K562 (cell line): Measurements from ENCODE around the gene PIM3. TPM values are rescaled to one million over a fixed set of nuclear protein-coding genes. Genes with fewer than 3 reads are reported as not detected.

Experiments used
- BRD4 ChIP-seq: fragments of 200-600 bp; sonication (generic); IDR thresholded peaks from 2 replicates; pipeline ENCODE4 v1.6.1; 2017; ENCODE audit warnings: inconsistent platforms
- CHD1 ChIP-seq: fragments of 200-600 bp; sonication (generic); IDR thresholded peaks from one replicate; pipeline ENCODE4 v1.6.1; 2012; ENCODE audit warnings: mild to moderate bottlenecking, moderate library complexity, low read length, inconsistent platforms
- GTF2E2 ChIP-seq: fragments of 200-800 bp; sonication (Bioruptor generic); IDR thresholded peaks from 2 replicates; pipeline ENCODE4 v1.6.1; 2016; ENCODE audit warnings: missing genetic modification characterization, missing compliant biosample characterization
- GTF2F1 ChIP-seq: IDR thresholded peaks from 2 replicates; pipeline ENCODE4 v1.6.1; 2011; ENCODE audit warnings: low read depth, low read length, improper control_type of control experiment
- IFI16 ChIP-seq: fragments of 250-450 bp; sonication (Bioruptor Pico); IDR thresholded peaks from 2 replicates; pipeline ENCODE4 v2.1.2; 2022; ENCODE audit warnings: mild to moderate bottlenecking, inconsistent platforms
- LCOR ChIP-seq: sonication (generic); formaldehyde crosslinking; IDR thresholded peaks from 2 replicates; pipeline ENCODE4 v1.8.0; 2022; ENCODE audit warnings: mild to moderate bottlenecking, missing genetic modification reagents
- MEF2D ChIP-seq: conservative IDR thresholded peaks from 2 replicates; pipeline ENCODE4 v1.6.1; 2016; ENCODE audit warnings: low read depth, missing genetic modification characterization, missing compliant biosample characterization
- MIER1 ChIP-seq: fragments of 450-650 bp; IDR thresholded peaks from 2 replicates; pipeline ENCODE4 v1.6.1; 2016; ENCODE audit warnings: antibody characterized with exemption, mild to moderate bottlenecking, low read depth
- SMAD1 ChIP-seq: fragments of 150-350 bp; IDR thresholded peaks from 2 replicates; pipeline ENCODE4 v1.6.1; 2014; ENCODE audit warnings: low read length, low read depth; ENCODE audit not compliant: partially characterized antibody
- SMARCC2 ChIP-seq: fragments of 450-650 bp; IDR thresholded peaks from 2 replicates; pipeline ENCODE4 v1.6.1; 2017; ENCODE audit warnings: antibody characterized with exemption, moderate library complexity, mild to moderate bottlenecking, low read depth
- TFAM ChIP-seq: fragments of 250-450 bp; sonication (Bioruptor Pico); conservative IDR thresholded peaks from 2 replicates; pipeline ENCODE4 v1.5.0; 2021; ENCODE audit warnings: mild to moderate bottlenecking, moderate library complexity
- ZBTB1 ChIP-seq: sonication (generic); formaldehyde crosslinking; IDR thresholded peaks from 2 replicates; pipeline ENCODE4 v1.8.1; 2023; ENCODE audit warnings: missing genetic modification reagents, low read depth, mild to moderate bottlenecking, borderline replicate concordance
- ZFP30 ChIP-seq: fragments of 250-450 bp; sonication (Bioruptor Pico); IDR thresholded peaks from 2 replicates; pipeline ENCODE4 v1.8.0; 2022; ENCODE audit warnings: moderate library complexity, mild to moderate bottlenecking, inconsistent platforms, borderline replicate concordance
- ZNF518B ChIP-seq: fragments of 250-450 bp; sonication (Bioruptor Pico); IDR thresholded peaks from 2 replicates; pipeline ENCODE4 v1.5.0; 2021; ENCODE audit warnings: mild to moderate bottlenecking, moderate library complexity
- ZNF592 ChIP-seq: fragments of 450-650 bp; IDR thresholded peaks from 2 replicates; pipeline ENCODE4 v1.6.1; 2017; ENCODE audit warnings: antibody characterized with exemption, mild to moderate bottlenecking
- ZNF785 ChIP-seq: fragments of 250-450 bp; sonication (Bioruptor Pico); IDR thresholded peaks from 2 replicates; pipeline ENCODE4 v1.4.0; 2020; ENCODE audit warnings: mild to moderate bottlenecking
- polyA plus RNA-seq, 8 experiments: library from polyadenylated mRNA; depleted of rRNA in 4 of 8; stranded (reverse) in 5 of 8; unstranded in 3 of 8; fragments of >200 nt; fragmentation: Nextera tagmentation in 2 of 8; fragmentation: Illumina TruSeq in 1 of 8; extraction: Ambion mirVana in 2 of 8; extraction: Trizol in 1 of 8; gene quantifications; 2 replicates each; pipeline versions ENCODE4 v1.2.1 to v1.2.3, GENCODE V29; 2011 to 2014; ENCODE audit warnings: inconsistent platforms in 1 of 8, missing spikeins in 1 of 8
- total RNA-seq, 7 experiments: library from RNA; depleted of rRNA in 6 of 7; stranded (reverse); fragments of >200 nt in 6 of 7; fragmentation: Illumina TruSeq in 2 of 7; extraction: Trizol in 2 of 7; gene quantifications; 2 replicates each; pipeline versions ENCODE4 v1.2.1 to v1.2.3, GENCODE V29; 2011 to 2021; ENCODE audit warnings: low replicate concordance in 1 of 7
- TF ChIP-seq, protein P1 (sequence below): sonication (generic); formaldehyde crosslinking; IDR thresholded peaks from 2 replicates; pipeline ENCODE4 v1.8.0; 2023; ENCODE audit warnings: mild to moderate bottlenecking, missing genetic modification reagents
- TF ChIP-seq, protein P2 (sequence below), 2 experiments: fragments of 250-450 bp in 1 of 2; fragments of 450-650 bp in 1 of 2; sonication (Bioruptor Pico) in 1 of 2; IDR thresholded peaks; 2 replicates each; pipeline versions ENCODE4 v1.6.1 to v1.8.0; 2016 to 2021; ENCODE audit warnings: mild to moderate bottlenecking in 2 of 2, moderate library complexity in 2 of 2, missing compliant biosample characterization in 1 of 2, missing genetic modification characterization in 1 of 2

Gene PIM3
- total and polyA plus RNA-seq, 9 of the 15 experiments (the other 6 are each of a cell fraction or from before 2014, with no cell fraction given) = 0.24 to 40.5 (median 5.3) TPM

- TF ChIP-seq ZNF592 = no peak; the same call in none of the 2 replicates
- TF ChIP-seq TFAM (CRISPR knock-in tag) = no peak
- no peak for TF ChIP-seq MEF2D (tag)
- no peak for TF ChIP-seq LCOR (CRISPR knock-in tag)
- TF ChIP-seq ZNF785 (CRISPR knock-in tag) = no peak
- TF ChIP-seq, protein P1, sequence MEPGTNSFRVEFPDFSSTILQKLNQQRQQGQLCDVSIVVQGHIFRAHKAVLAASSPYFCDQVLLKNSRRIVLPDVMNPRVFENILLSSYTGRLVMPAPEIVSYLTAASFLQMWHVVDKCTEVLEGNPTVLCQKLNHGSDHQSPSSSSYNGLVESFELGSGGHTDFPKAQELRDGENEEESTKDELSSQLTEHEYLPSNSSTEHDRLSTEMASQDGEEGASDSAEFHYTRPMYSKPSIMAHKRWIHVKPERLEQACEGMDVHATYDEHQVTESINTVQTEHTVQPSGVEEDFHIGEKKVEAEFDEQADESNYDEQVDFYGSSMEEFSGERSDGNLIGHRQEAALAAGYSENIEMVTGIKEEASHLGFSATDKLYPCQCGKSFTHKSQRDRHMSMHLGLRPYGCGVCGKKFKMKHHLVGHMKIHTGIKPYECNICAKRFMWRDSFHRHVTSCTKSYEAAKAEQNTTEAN (CRISPR knock-in tag) = no peak
- TF ChIP-seq ZFP30 (CRISPR knock-in tag) = no peak
- TF ChIP-seq CHD1 = peak; percentile 81
- TF ChIP-seq, protein P2, sequence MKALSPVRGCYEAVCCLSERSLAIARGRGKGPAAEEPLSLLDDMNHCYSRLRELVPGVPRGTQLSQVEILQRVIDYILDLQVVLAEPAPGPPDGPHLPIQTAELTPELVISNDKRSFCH (CRISPR knock-in tag; IDR thresholded peaks at IDR 0.05) = no peak
- TF ChIP-seq, protein P2 (tag; IDR thresholded peaks at IDR 0.05) = no peak
- no peak for TF ChIP-seq ZBTB1 (CRISPR knock-in tag)
- TF ChIP-seq BRD4 = no peak
- TF ChIP-seq GTF2F1 = no peak
- no peak for TF ChIP-seq SMAD1
- TF ChIP-seq SMARCC2 = no peak
- no peak for TF ChIP-seq GTF2E2 (tag)
- no peak for TF ChIP-seq MIER1
- no peak for TF ChIP-seq ZNF518B (CRISPR knock-in tag)
- TF ChIP-seq IFI16 (CRISPR knock-in tag) = no peak
Observed at GRCh38 chr22:49960159-49961004, at the start of gene PIM3 (continued).
